Peyer's patch (tissue), 4 donors: ENCODE data around the gene SMARCC2.

Source experiments
- POLR2A ChIP-seq, 2 donors: fragments of 450-650 bp; IDR thresholded peaks; one replicate each; pipeline ENCODE4 v1.5.1; 2017; ENCODE audit warnings: antibody characterized with exemption in 2 of 2, mild to moderate bottlenecking in 2 of 2, moderate library complexity in 2 of 2
- TF ChIP-seq, protein P1 (sequence below), 6 experiments: fragments of 450-650 bp in 4 of 6; fragments of 200-600 bp in 2 of 6; sonication (generic) in 1 of 6; IDR thresholded peaks; one replicate each; pipeline ENCODE4 v1.5.1; 2017 to 2019; ENCODE audit warnings: antibody characterized with exemption in 6 of 6, mild to moderate bottlenecking in 3 of 6, moderate library complexity in 1 of 6

DNA sequence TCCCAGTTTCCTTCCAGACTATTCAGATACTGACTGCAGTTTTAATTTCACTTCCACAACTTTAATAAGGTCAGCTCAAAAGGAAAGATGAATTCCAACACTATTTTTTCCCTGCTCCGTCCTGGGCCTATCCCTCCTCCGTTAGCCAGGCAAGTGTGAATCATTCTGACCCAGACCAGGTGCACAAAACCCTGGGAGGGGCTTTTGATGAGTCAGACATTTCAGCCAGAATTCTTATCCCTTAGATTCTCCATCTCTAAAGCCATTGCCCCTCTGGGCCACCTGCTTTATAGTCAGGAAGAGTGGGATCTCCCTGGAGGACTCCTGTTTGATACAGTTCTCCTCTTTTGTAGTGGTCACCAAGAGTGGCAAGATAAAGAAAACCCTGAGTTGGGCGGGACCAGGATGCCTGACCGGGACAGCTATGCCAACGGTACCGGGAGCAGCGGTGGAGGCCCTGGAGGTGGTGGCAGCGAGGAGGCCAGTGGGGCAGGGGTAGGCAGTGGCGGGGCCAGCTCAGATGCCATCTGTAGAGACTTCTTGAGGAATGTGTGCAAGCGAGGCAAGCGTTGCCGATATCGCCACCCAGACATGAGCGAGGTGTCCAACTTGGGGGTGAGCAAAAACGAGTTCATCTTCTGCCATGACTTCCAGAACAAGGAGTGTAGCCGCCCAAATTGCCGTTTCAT, 69.0 kb downstream of the SMARCC2 start:
- TF ChIP-seq, protein P1, sequence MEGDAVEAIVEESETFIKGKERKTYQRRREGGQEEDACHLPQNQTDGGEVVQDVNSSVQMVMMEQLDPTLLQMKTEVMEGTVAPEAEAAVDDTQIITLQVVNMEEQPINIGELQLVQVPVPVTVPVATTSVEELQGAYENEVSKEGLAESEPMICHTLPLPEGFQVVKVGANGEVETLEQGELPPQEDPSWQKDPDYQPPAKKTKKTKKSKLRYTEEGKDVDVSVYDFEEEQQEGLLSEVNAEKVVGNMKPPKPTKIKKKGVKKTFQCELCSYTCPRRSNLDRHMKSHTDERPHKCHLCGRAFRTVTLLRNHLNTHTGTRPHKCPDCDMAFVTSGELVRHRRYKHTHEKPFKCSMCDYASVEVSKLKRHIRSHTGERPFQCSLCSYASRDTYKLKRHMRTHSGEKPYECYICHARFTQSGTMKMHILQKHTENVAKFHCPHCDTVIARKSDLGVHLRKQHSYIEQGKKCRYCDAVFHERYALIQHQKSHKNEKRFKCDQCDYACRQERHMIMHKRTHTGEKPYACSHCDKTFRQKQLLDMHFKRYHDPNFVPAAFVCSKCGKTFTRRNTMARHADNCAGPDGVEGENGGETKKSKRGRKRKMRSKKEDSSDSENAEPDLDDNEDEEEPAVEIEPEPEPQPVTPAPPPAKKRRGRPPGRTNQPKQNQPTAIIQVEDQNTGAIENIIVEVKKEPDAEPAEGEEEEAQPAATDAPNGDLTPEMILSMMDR (IDR thresholded peaks at IDR 0.05): no peak
- TF ChIP-seq POLR2A (IDR thresholded peaks at IDR 0.05): no peak
